ENCODE data around the gene CASK. TPM values are rescaled to one million over a fixed set of nuclear protein-coding genes. Genes with fewer than 3 reads are reported as not detected.

CASK gene
- total RNA-seq, 1 experiment from 2014 or later, result 33.5 TPM

DNA sequence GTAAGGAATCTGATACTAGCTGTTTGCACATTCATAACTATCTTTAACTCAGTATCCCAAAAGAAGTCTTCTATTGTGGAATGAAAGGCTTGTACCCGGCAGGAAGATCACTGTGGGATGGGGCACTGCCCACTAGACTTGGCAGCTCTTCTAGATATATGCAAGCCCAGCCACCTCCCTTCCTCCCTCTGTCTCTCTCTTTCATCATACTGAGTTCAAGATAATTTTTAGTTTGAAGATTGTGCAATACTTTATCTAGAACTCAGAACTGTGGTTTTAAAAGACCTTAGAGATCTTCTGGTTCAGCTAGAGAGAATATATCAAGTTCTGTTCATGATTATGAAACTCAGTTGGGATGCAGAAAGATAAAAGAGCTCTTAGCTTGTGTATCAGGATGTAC lies 257.1 kb downstream of the CASK start:
- TF ChIP-seq TCF7L2 (IDR thresholded peaks at IDR 0.05; ENCODE audit: low read depth, low read length) (no peak), POLR2AphosphoS5 (IDR thresholded peaks at IDR 0.05; ENCODE audit: low read depth, low read length) (no peak), SIN3A (IDR thresholded peaks at IDR 0.05; ENCODE audit: borderline replicate concordance, insufficient read depth, low read depth, low read length) (no peak)
- TF ChIP-seq, protein P1, sequence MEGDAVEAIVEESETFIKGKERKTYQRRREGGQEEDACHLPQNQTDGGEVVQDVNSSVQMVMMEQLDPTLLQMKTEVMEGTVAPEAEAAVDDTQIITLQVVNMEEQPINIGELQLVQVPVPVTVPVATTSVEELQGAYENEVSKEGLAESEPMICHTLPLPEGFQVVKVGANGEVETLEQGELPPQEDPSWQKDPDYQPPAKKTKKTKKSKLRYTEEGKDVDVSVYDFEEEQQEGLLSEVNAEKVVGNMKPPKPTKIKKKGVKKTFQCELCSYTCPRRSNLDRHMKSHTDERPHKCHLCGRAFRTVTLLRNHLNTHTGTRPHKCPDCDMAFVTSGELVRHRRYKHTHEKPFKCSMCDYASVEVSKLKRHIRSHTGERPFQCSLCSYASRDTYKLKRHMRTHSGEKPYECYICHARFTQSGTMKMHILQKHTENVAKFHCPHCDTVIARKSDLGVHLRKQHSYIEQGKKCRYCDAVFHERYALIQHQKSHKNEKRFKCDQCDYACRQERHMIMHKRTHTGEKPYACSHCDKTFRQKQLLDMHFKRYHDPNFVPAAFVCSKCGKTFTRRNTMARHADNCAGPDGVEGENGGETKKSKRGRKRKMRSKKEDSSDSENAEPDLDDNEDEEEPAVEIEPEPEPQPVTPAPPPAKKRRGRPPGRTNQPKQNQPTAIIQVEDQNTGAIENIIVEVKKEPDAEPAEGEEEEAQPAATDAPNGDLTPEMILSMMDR (IDR thresholded peaks at IDR 0.05), result no peak
- TF ChIP-seq, protein P2, sequence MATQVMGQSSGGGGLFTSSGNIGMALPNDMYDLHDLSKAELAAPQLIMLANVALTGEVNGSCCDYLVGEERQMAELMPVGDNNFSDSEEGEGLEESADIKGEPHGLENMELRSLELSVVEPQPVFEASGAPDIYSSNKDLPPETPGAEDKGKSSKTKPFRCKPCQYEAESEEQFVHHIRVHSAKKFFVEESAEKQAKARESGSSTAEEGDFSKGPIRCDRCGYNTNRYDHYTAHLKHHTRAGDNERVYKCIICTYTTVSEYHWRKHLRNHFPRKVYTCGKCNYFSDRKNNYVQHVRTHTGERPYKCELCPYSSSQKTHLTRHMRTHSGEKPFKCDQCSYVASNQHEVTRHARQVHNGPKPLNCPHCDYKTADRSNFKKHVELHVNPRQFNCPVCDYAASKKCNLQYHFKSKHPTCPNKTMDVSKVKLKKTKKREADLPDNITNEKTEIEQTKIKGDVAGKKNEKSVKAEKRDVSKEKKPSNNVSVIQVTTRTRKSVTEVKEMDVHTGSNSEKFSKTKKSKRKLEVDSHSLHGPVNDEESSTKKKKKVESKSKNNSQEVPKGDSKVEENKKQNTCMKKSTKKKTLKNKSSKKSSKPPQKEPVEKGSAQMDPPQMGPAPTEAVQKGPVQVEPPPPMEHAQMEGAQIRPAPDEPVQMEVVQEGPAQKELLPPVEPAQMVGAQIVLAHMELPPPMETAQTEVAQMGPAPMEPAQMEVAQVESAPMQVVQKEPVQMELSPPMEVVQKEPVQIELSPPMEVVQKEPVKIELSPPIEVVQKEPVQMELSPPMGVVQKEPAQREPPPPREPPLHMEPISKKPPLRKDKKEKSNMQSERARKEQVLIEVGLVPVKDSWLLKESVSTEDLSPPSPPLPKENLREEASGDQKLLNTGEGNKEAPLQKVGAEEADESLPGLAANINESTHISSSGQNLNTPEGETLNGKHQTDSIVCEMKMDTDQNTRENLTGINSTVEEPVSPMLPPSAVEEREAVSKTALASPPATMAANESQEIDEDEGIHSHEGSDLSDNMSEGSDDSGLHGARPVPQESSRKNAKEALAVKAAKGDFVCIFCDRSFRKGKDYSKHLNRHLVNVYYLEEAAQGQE (IDR thresholded peaks at IDR 0.05; ENCODE audit: insufficient read depth in 1 of 2, low read depth in 2 of 2, low read length in 1 of 2), result no peak
- Histone ChIP-seq H3K4me3 (ENCODE audit: low read depth in 2 of 2, low read length in 2 of 2) (no peak overlapping the region), H3K27ac (ENCODE audit: low read length) (no peak overlapping the region), H3K4me1 (ENCODE audit: control insufficient read depth, insufficient read depth, low read length) (no peaks in the 10 kb centered on the region), H3K27me3 (ENCODE audit: control insufficient read depth, insufficient read depth, low read length) (no peaks in the 10 kb centered on the region), H3K36me3 (ENCODE audit: control insufficient read depth, insufficient read depth, low read length) (no peaks in the 10 kb centered on the region), H3K9me3 (ENCODE audit: control insufficient read depth, insufficient read depth, low read depth, low read length) (no peaks in the 10 kb centered on the region)
- no TSS peak for BruUV-seq (replicated peaks)
- ATAC-seq (no peak), DNase-seq (ENCODE audit: low read depth, low spot score) (no peak)
- intact Hi-C loops (cut with micrococcal nuclease; ENCODE audit: unreplicated experiment) (no loop called here), in situ Hi-C loops (cut with HindIII; ENCODE audit: low pct_unique_long_range_greater_than_20kb, low sequenced_read_pairs) (no loop called here)
- CTCF ChIA-PET, result no interaction called here
- POLR2A ChIA-PET, result no interaction called here

DNA sequence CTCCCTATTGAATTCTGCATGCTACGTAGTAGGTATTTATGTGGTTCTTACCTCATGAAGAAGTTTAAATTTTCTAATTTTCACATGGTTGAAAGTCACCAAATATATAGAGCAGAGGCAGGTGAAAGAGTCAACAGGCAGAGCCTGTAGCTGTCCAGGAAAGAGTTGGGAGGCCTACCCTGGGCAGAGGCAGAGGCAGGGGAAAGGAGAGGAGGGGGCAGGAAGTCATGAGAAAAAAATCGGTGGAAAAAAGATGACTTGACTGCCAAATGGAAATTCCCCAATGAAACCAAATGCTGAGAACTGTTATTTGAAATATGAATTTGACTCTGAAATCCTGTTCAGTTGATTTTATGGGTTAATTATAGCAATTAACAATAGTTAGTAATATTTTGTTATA lies 257.7 kb downstream of the CASK start:
- ATAC-seq (no peak), DNase-seq (ENCODE audit: low read depth, low spot score) (no peak)
- in situ Hi-C loops (cut with HindIII; ENCODE audit: low pct_unique_long_range_greater_than_20kb, low sequenced_read_pairs) (no loop called here), intact Hi-C loops (cut with micrococcal nuclease; ENCODE audit: unreplicated experiment) (no loop called here)
- no peak for TF ChIP-seq TCF7L2 (IDR thresholded peaks at IDR 0.05; ENCODE audit: low read depth, low read length)
- no peak for TF ChIP-seq POLR2AphosphoS5 (IDR thresholded peaks at IDR 0.05; ENCODE audit: low read depth, low read length)
- Histone ChIP-seq H3K4me3 (ENCODE audit: low read depth in 2 of 2, low read length in 2 of 2) (no peak overlapping the region), H3K4me1 (ENCODE audit: control insufficient read depth, insufficient read depth, low read length) (no peaks in the 10 kb centered on the region), H3K27me3 (ENCODE audit: control insufficient read depth, insufficient read depth, low read length) (no peaks in the 10 kb centered on the region), H3K36me3 (ENCODE audit: control insufficient read depth, insufficient read depth, low read length) (no peaks in the 10 kb centered on the region), H3K27ac (ENCODE audit: low read length) (no peak overlapping the region), H3K9me3 (ENCODE audit: control insufficient read depth, insufficient read depth, low read depth, low read length) (no peaks in the 10 kb centered on the region)
- no TSS peak for BruUV-seq (replicated peaks)
- CTCF ChIA-PET, result no interaction called here
- POLR2A ChIA-PET, result no interaction called here

DNA sequence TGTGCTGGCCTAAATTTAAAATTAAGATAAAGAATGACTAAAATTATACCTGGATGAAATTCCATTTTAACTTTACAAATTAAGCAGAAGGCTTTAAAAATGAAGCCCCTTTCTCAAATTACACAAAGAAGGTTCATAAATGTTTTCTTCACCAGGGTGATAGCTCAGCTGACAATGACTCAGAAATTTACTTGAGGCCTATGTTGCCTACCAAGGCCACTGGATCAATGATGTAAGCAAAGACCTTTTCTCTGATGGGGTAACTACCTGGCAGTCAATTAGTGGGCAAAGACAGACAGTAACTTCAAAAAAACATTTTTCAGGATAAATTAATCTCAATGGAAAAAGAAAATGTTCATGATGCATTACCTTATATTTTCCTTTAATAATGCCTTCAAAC lies 258.4 kb downstream of the CASK start:
- CTCF ChIA-PET, result no interaction called here
- no peak overlapping the region for H3K27ac ChIP-seq (ENCODE audit: low read length)
- intact Hi-C loops (cut with micrococcal nuclease; ENCODE audit: unreplicated experiment) (no loop called here), in situ Hi-C loops (cut with HindIII; ENCODE audit: low pct_unique_long_range_greater_than_20kb, low sequenced_read_pairs) (no loop called here)
- POLR2A ChIA-PET, result no interaction called here
- no peaks in the 10 kb centered on the region for H3K27me3 ChIP-seq (ENCODE audit: control insufficient read depth, insufficient read depth, low read length)
- no peaks in the 10 kb centered on the region for H3K36me3 ChIP-seq (ENCODE audit: control insufficient read depth, insufficient read depth, low read length)
- no peak overlapping the region for H3K4me3 ChIP-seq (ENCODE audit: low read depth in 2 of 2, low read length in 2 of 2)
- no peak for ATAC-seq
- TF ChIP-seq, protein P1 (IDR thresholded peaks at IDR 0.05), result no peak
- TF ChIP-seq POLR2AphosphoS5 (IDR thresholded peaks at IDR 0.05; ENCODE audit: low read depth, low read length) (no peak), SIN3A (IDR thresholded peaks at IDR 0.05; ENCODE audit: borderline replicate concordance, insufficient read depth, low read depth, low read length) (no peak), TCF7L2 (IDR thresholded peaks at IDR 0.05; ENCODE audit: low read depth, low read length) (no peak)
- TF ChIP-seq, protein P2 (IDR thresholded peaks at IDR 0.05; ENCODE audit: insufficient read depth in 1 of 2, low read depth in 2 of 2, low read length in 1 of 2), result no peak
- no TSS peak for BruUV-seq (replicated peaks)
- no peaks in the 10 kb centered on the region for H3K9me3 ChIP-seq (ENCODE audit: control insufficient read depth, insufficient read depth, low read depth, low read length)
- H3K4me1 ChIP-seq (ENCODE audit: control insufficient read depth, insufficient read depth, low read length), result no peaks in the 10 kb centered on the region
- DNase-seq (ENCODE audit: low read depth, low spot score), result no peak

Data from Panc1 (cell line).